Gastroesophageal sphincter (tissue), 3 donors: Measurements from ENCODE around the gene HBP1.

ENCODE experiments used
- CTCF ChIP-seq, 4 experiments: fragments of 200-600 bp in 2 of 4; fragments of 450-650 bp in 2 of 4; sonication (generic) in 1 of 4; IDR thresholded peaks; one replicate each; pipeline ENCODE4 v1.5.1; 2017 to 2019; ENCODE audit warnings: antibody characterized with exemption in 4 of 4, mild to moderate bottlenecking in 2 of 4, moderate library complexity in 2 of 4
- POLR2A ChIP-seq, 2 donors: fragments of 450-650 bp; IDR thresholded peaks; one replicate each; pipeline ENCODE4 v1.6.1; 2017; ENCODE audit warnings: antibody characterized with exemption in 2 of 2, mild to moderate bottlenecking in 2 of 2, moderate library complexity in 1 of 2

DNA sequence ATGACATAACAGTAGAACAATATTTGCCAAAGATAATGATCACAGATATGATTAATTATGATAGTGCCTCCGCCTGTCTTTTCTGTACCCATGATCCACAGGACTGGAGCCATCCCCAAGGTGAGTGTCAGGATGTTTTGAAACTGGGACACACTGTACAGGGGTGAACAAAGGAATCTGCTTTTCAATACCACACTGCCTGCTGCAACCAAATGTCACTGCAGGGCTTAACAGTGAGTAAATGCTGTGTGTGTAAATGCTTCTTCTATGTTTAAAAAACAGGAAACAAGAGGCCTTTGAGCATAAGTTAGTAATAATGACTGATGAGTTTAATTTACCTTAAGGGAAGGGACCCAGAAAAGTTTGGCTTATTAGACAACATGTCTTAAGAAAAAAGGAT is 65.2 kb downstream of the HBP1 start:
- TF ChIP-seq CTCF (IDR thresholded peaks at IDR 0.05) (no peak), POLR2A (IDR thresholded peaks at IDR 0.05) (no peak)
